B cell (primary cell): ENCODE measurements around the gene CD151.

Source experiments
- CTCF ChIP-seq: fragments of 200-600 bp; IDR thresholded peaks from one replicate; pipeline ENCODE4 v1.8.0; 2022; ENCODE audit warnings: antibody characterized with exemption, mild to moderate bottlenecking
- EZH2 ChIP-seq: IDR thresholded peaks from 2 replicates; pipeline ENCODE4 v1.6.1; 2012; ENCODE audit warnings: borderline replicate concordance, low read depth, mild to moderate bottlenecking, moderate library complexity, low read length; ENCODE audit not compliant: insufficient read depth, poor library complexity, severe bottlenecking

- TF ChIP-seq CTCF, result no peak
- no peak for TF ChIP-seq EZH2
These were observed 4.9 kb upstream of the CD151 start, which contains the start of gene CRACR2B for GRCh38 chr11:827897-828192.
